CD4-positive, alpha-beta memory T cell (primary cell): ENCODE measurements around the gene TEX35. TPM values are rescaled to one million over a fixed set of nuclear protein-coding genes. Genes with fewer than 3 reads are reported as not detected.
"Not testable (repeated sequence)": the region's sequence is repeated elsewhere in the genome, so short reads cannot be mapped to it uniquely, and the experiment has no call there.

Source experiments
- CTCF ChIA-PET: fragments of 350-600 bp; sonication (Branson Sonifier 250); formaldehyde crosslinking; loops from one replicate; lab custom pipeline; 2021; ENCODE audit warnings: inconsistent platforms; ENCODE audit not compliant: partially characterized antibody; lab: Charles Lee
- POLR2A ChIA-PET: fragments of 350-600 bp; sonication (Branson Sonifier 250); formaldehyde crosslinking; loops from one replicate; lab custom pipeline; 2021; ENCODE audit not compliant: partially characterized antibody; lab: Charles Lee
- DNase-seq, 5 donors: peaks; one replicate each; pipeline versions ENCODE4 v3.0.0 to v3.0.0-alpha.2; 2020 to 2022; ENCODE audit warnings: mixed read lengths in 1 of 5
- H3K27ac ChIP-seq: one replicate; pipeline ENCODE4 v1.7.0; 2013; ENCODE audit warnings: low read depth, low read length
- H3K27me3 ChIP-seq: 2 replicates; pipeline ENCODE4 v1.7.0; 2013; ENCODE audit warnings: mild to moderate bottlenecking, low read length, moderate library complexity; ENCODE audit not compliant: insufficient read depth
- H3K36me3 ChIP-seq: 2 replicates; pipeline ENCODE4 v1.7.0; 2013; ENCODE audit warnings: mild to moderate bottlenecking, low read length, moderate library complexity; ENCODE audit not compliant: insufficient read depth
- H3K4me1 ChIP-seq: 2 replicates; pipeline ENCODE4 v1.7.0; 2013; ENCODE audit warnings: mild to moderate bottlenecking, low read length, moderate library complexity; ENCODE audit not compliant: insufficient read depth
- H3K4me3 ChIP-seq, 2 donors: one replicate each; pipeline ENCODE4 v1.7.0; 2013; ENCODE audit warnings: low read length in 2 of 2, mild to moderate bottlenecking in 1 of 2
- H3K9me3 ChIP-seq, 2 donors: one replicate each; pipeline ENCODE4 v1.7.0; 2013; ENCODE audit warnings: low read length in 2 of 2, control low read depth in 1 of 2; ENCODE audit not compliant: control insufficient read depth in 1 of 2
- H3K27ac Mint-ChIP-seq, 7 donors: one replicate each; pipeline ENCODE4 v1.8.0; 2020 to 2021; ENCODE audit warnings: mixed read lengths in 7 of 7, mild to moderate bottlenecking in 6 of 7, inconsistent platforms in 3 of 7, moderate library complexity in 3 of 7
- H3K27me3 Mint-ChIP-seq, 2 donors: one replicate each; pipeline ENCODE4 v1.8.0; 2020 to 2021; ENCODE audit warnings: mixed read lengths in 2 of 2
- H3K36me3 Mint-ChIP-seq, 2 donors: one replicate each; pipeline ENCODE4 v1.8.0; 2020 to 2021; ENCODE audit warnings: mixed read lengths in 2 of 2, inconsistent platforms in 1 of 2, mild to moderate bottlenecking in 1 of 2
- H3K4me1 Mint-ChIP-seq, 4 donors: one replicate each; pipeline ENCODE4 v1.8.0; 2020 to 2021; ENCODE audit warnings: mixed read lengths in 4 of 4, mild to moderate bottlenecking in 1 of 4
- H3K4me3 Mint-ChIP-seq, 8 donors: one replicate each; pipeline ENCODE4 v1.8.0; 2020 to 2021; ENCODE audit warnings: mixed read lengths in 8 of 8, mild to moderate bottlenecking in 7 of 8, moderate library complexity in 6 of 8, inconsistent platforms in 3 of 8
- H3K9me3 Mint-ChIP-seq, 8 donors: one replicate each; pipeline ENCODE4 v1.8.0; 2020 to 2021; ENCODE audit warnings: mixed read lengths in 8 of 8, mild to moderate bottlenecking in 5 of 8, inconsistent platforms in 3 of 8, moderate library complexity in 1 of 8
- intact Hi-C: fragments of 100-400 bp; cut with micrococcal nuclease; formaldehyde crosslinking; loops from one replicate; pipeline ENCODE4 v1.15.1; 2023
- polyA plus RNA-seq, 2 donors: library from polyadenylated mRNA; unstranded; fragments of 300-500 nt; fragmentation: Illumina TruSeq; gene quantifications; one replicate each; pipeline ENCODE4 v1.2.3, GENCODE V29; 2021
- total RNA-seq, 2 experiments: library from RNA; stranded (reverse); gene quantifications; one replicate each; pipeline ENCODE4 v1.2.3, GENCODE V29; 2021

Gene TEX35
- total and polyA plus RNA-seq, 4 experiments from 2014 or later, result 0.16 TPM; not detected in 3

DNA sequence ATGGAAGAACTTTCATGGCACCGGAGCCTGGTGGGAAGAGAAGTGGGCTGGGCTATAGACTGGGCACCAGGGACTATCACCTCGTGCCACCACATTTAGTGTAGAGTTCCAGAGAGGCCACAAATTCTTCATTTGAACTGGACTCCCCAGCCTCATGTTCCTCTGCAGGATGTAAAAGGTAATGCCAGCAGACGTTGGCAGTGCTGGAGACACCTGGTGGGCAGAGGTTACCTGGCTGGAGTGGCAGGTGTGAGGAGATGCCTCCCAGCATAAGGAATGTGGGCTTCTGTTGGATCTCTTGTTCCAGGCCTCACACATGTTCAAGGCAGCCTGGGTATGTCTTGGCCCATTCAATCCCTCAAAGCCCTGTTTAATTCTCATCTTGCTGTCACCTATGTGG lies 35.2 kb downstream of the TEX35 start:
- no peak overlapping the region for H3K27ac ChIP-seq
- peaks cover 0 to 10% (median 3%) of the 10 kb centered on the region in 8 donors for H3K9me3 Mint-ChIP-seq
- no peak for DNase-seq
- H3K4me1 ChIP-seq, result peaks cover 3% of the 10 kb centered on the region
- no peaks in the 10 kb centered on the region for H3K27me3 ChIP-seq
- H3K36me3 ChIP-seq, result no peaks in the 10 kb centered on the region
- H3K36me3 Mint-ChIP-seq, result peaks cover 0 to 9% of the 10 kb centered on the region in 2 donors
- H3K4me1 Mint-ChIP-seq, result peaks cover 2 to 5% (median 4%) of the 10 kb centered on the region in 4 donors
- no peak overlapping the region for H3K27ac Mint-ChIP-seq
- no peaks in the 10 kb centered on the region for H3K27me3 Mint-ChIP-seq
- intact Hi-C loops, result no loop called here
- ChIA-PET POLR2A (no interaction called here), CTCF (no interaction called here)
- no peak overlapping the region for H3K4me3 ChIP-seq
- no peaks in the 10 kb centered on the region for H3K9me3 ChIP-seq
- H3K4me3 Mint-ChIP-seq, result peak overlapping the region in 1 of 8 donors; percentile 9

DNA sequence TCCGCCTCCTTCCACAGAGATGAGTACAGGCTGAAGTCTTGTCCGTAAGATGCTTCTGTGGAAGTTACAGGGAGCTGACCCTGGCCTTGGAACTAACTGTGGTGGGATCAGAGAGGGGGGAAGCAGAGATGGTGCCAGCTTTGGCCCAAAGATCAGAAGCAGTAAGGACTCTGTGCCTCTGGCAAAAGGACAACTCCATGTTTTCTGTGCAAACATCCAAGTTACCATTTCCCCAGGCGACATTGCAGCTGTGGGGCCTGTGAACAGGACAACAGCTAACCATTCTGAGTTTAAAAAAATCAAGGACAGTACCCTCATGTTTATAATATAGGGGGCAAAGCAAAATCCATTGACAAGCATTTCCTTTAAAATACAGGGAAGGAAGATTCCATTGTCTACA lies 38.4 kb downstream of the TEX35 start:
- POLR2A ChIA-PET, result no interaction called here
- no peaks in the 10 kb centered on the region for H3K27me3 Mint-ChIP-seq
- intact Hi-C loops, result no loop called here

GRCh38 chr1:178551940-178552339 lies 39.0 kb downstream of the TEX35 start:
- no peak for DNase-seq
- no peaks in the 10 kb centered on the region for H3K36me3 ChIP-seq
- POLR2A ChIA-PET, result no interaction called here

More for the DNA sequence above, 38.4 kb downstream of the TEX35 start:
- DNase-seq, result no peak
- CTCF ChIA-PET, result interaction anchor here (1.4 kb wide), 1 partner anchor 9 kb away, joined by 8 read pairs; no protein-coding TSS in a partner anchor
- Mint-ChIP-seq H3K9me3 (peaks cover 2 to 32% (median 20%) of the 10 kb centered on the region in 8 donors), H3K4me1 (no peaks in the 10 kb centered on the region), H3K36me3 (peaks cover 0 to 12% of the 10 kb centered on the region in 2 donors), H3K4me3 (no peak overlapping the region), H3K27ac (no peak overlapping the region)
- Histone ChIP-seq H3K27ac (no peak overlapping the region), H3K36me3 (no peaks in the 10 kb centered on the region), H3K27me3 (no peaks in the 10 kb centered on the region), H3K9me3 (no peaks in the 10 kb centered on the region), H3K4me3 (no peak overlapping the region), H3K4me1 (no peaks in the 10 kb centered on the region)

DNA sequence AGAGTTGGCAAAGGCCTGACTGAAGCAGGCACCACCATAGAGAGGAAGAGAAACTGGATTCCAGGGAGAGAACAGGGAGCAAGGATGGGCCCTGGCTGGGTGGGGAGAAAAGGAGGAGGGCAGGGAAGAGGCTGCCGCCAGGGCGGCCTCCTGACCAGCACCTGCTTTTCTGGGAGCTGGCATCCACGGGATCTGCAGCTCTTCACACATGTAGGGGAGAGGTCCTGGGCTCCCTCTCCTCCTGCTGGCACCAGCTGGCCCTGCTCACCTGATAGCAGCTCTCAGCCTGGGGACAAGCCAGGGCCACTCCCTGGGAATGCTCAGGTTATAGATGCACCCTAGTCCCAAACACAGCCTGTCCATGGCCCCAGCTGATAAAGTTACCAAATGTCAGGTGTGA lies 39.9 kb downstream of the TEX35 start:
- H3K9me3 ChIP-seq, result no peaks in the 10 kb centered on the region
- POLR2A ChIA-PET, result no interaction called here
- no peak for DNase-seq

More at GRCh38 chr1:178551940-178552339, 39.0 kb downstream of the TEX35 start:
- H3K9me3 ChIP-seq, result no peaks in the 10 kb centered on the region
- no peak overlapping the region for H3K27ac ChIP-seq
- intact Hi-C loops, result no loop called here
- no peak overlapping the region for H3K4me3 ChIP-seq
- Mint-ChIP-seq H3K36me3 (peaks cover 0 to 12% of the 10 kb centered on the region in 2 donors), H3K27me3 (no peaks in the 10 kb centered on the region), H3K4me1 (no peaks in the 10 kb centered on the region), H3K4me3 (no peak overlapping the region), H3K9me3 (peaks cover 2 to 32% (median 20%) of the 10 kb centered on the region in 8 donors), H3K27ac (no peak overlapping the region)
- CTCF ChIA-PET, result interaction anchor here (1.4 kb wide), 1 partner anchor 9 kb away, joined by 8 read pairs; no protein-coding TSS in a partner anchor
- no peaks in the 10 kb centered on the region for H3K4me1 ChIP-seq
- H3K27me3 ChIP-seq, result no peaks in the 10 kb centered on the region

GRCh38 chr1:178554351-178554750 lies 41.4 kb downstream of the TEX35 start:
- H3K36me3 ChIP-seq, H3K9me3 ChIP-seq, DNase-seq, H3K4me3 ChIP-seq, intact Hi-C loops, H3K4me1 ChIP-seq, H3K27me3 ChIP-seq, POLR2A ChIA-PET, H3K27me3 Mint-ChIP-seq, H3K27ac Mint-ChIP-seq, H3K27ac ChIP-seq, H3K4me3 Mint-ChIP-seq, H3K4me1 Mint-ChIP-seq: not testable (repeated sequence)
- CTCF ChIA-PET, result interaction anchor here (0.6 to 1.2 kb wide), 2 partner anchors 22 to 83 kb away, joined by 3 to 4 read pairs; no protein-coding TSS in a partner anchor
- peaks cover 0 to 12% of the 10 kb centered on the region in 2 donors for H3K36me3 Mint-ChIP-seq
- peaks cover 2 to 32% (median 21%) of the 10 kb centered on the region in 8 donors for H3K9me3 Mint-ChIP-seq

More for the DNA sequence above, 39.9 kb downstream of the TEX35 start:
- peaks cover 0 to 12% of the 10 kb centered on the region in 2 donors for H3K36me3 Mint-ChIP-seq
- Histone ChIP-seq H3K27ac (no peak overlapping the region), H3K36me3 (no peaks in the 10 kb centered on the region), H3K4me3 (no peak overlapping the region), H3K4me1 (no peaks in the 10 kb centered on the region), H3K27me3 (no peaks in the 10 kb centered on the region)
- CTCF ChIA-PET, result no interaction called here
- no peaks in the 10 kb centered on the region for H3K27me3 Mint-ChIP-seq
- H3K9me3 Mint-ChIP-seq, result peaks cover 2 to 32% (median 21%) of the 10 kb centered on the region in 8 donors
- peak overlapping the region in 1 of 8 donors; percentile 29 for H3K4me3 Mint-ChIP-seq
- H3K4me1 Mint-ChIP-seq, result no peaks in the 10 kb centered on the region
- no peak overlapping the region for H3K27ac Mint-ChIP-seq
- intact Hi-C loops, result no loop called here

DNA sequence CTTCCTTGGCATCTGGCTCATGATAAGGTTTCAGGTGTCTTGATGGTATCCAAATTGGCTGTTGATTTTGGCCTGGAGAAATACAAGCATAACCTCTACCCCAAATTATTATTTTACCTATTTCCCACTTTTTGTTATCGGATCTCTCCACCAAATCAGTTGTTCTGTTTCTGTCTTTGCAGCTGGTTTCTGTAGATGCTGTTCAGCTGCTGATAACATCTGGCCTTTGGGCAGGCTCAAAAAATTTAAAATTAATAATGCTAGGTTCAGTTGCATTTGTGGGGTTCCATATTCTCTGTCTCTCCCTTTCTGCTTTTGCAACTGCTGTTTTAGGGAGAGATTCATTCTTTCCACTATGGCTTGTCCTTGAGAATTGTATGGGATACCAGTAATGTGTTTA lies 42.7 kb downstream of the TEX35 start:
- H3K4me1 ChIP-seq, DNase-seq, H3K36me3 ChIP-seq, H3K27me3 Mint-ChIP-seq, H3K27ac Mint-ChIP-seq, H3K4me3 ChIP-seq, H3K9me3 ChIP-seq, intact Hi-C loops, H3K36me3 Mint-ChIP-seq, POLR2A ChIA-PET, H3K4me1 Mint-ChIP-seq, H3K27ac ChIP-seq, H3K4me3 Mint-ChIP-seq, CTCF ChIA-PET, H3K27me3 ChIP-seq: not testable (repeated sequence)
- H3K9me3 Mint-ChIP-seq, result peaks cover 2 to 31% (median 21%) of the 10 kb centered on the region in 8 donors

DNA sequence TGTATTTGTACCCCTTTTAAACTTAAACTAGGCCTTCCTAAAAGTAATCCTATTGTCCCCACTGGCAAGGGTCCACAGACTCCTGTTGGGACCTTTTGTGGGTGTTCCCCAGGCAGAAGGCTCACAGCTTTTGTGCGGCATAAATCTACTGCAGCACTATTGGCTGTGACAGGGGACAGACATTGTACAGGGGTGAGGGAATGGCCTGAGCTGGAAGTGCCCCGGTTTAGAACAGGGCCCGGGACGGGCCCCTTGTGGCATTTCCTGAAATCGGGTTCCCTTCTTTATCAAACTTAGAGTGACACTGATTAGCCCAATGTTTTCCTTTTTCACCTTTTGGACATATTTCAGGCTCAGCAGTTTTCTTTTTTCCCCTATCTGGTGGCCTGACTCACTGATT lies 45.9 kb downstream of the TEX35 start:
- DNase-seq, H3K27ac Mint-ChIP-seq, H3K36me3 ChIP-seq, H3K27me3 ChIP-seq, CTCF ChIA-PET, H3K27me3 Mint-ChIP-seq, H3K4me3 ChIP-seq, H3K4me1 Mint-ChIP-seq, H3K36me3 Mint-ChIP-seq, H3K9me3 ChIP-seq, POLR2A ChIA-PET, H3K27ac ChIP-seq, H3K4me1 ChIP-seq, H3K4me3 Mint-ChIP-seq, intact Hi-C loops: not testable (repeated sequence)
- H3K9me3 Mint-ChIP-seq, result peaks cover 1 to 19% (median 13%) of the 10 kb centered on the region in 8 donors
